BJ (cell line): ENCODE measurements around the gene CHCHD6. TPM values are rescaled to one million over a fixed set of nuclear protein-coding genes. Genes with fewer than 3 reads are reported as not detected.

Source experiments
- CTCF ChIA-PET: fragments of 350-600 bp; formaldehyde crosslinking; extraction: SDS; loops from one replicate; lab custom pipeline; 2021; ENCODE audit warnings: antibody characterized with exemption, inconsistent platforms; lab: Yijun Ruan, JAX
- POLR2A ChIA-PET: fragments of 300-600 bp; sonication (Branson Sonifier 250); formaldehyde crosslinking; extraction: SDS; loops from one replicate; lab custom pipeline; 2021; ENCODE audit warnings: antibody characterized with exemption; lab: Charles Lee
- DNase-seq: peaks from one replicate; pipeline ENCODE4 v3.0.0-alpha.2; 2011; ENCODE audit warnings: low read depth
- H3K27me3 ChIP-seq: 2 replicates; pipeline ENCODE4 v1.6.0; 2011; ENCODE audit warnings: low read length; ENCODE audit not compliant: control insufficient read depth, insufficient read depth
- H3K36me3 ChIP-seq: 2 replicates; pipeline ENCODE4 v1.5.1; 2011; ENCODE audit warnings: low read length; ENCODE audit not compliant: control insufficient read depth, insufficient read depth
- H3K4me3 ChIP-seq: 2 replicates; pipeline ENCODE4 v1.5.1; 2011; ENCODE audit warnings: low read depth, mild to moderate bottlenecking, control low read depth, low read length
- polyA plus RNA-seq: library from polyadenylated mRNA; depleted of rRNA; stranded (reverse); fragments of >200 nt; gene quantifications from 2 replicates; pipeline ENCODE4 v1.2.3, GENCODE V29; 2011
- TF ChIP-seq, protein P1 (sequence below): IDR thresholded peaks from 2 replicates; pipeline ENCODE4 v1.5.1; 2011; ENCODE audit warnings: low read depth, mild to moderate bottlenecking, control low read depth, inconsistent platforms, low read length, moderate library complexity; ENCODE audit not compliant: insufficient read depth

CHCHD6 gene
- polyA plus RNA-seq, 1 experiment: 23.7 TPM

DNA sequence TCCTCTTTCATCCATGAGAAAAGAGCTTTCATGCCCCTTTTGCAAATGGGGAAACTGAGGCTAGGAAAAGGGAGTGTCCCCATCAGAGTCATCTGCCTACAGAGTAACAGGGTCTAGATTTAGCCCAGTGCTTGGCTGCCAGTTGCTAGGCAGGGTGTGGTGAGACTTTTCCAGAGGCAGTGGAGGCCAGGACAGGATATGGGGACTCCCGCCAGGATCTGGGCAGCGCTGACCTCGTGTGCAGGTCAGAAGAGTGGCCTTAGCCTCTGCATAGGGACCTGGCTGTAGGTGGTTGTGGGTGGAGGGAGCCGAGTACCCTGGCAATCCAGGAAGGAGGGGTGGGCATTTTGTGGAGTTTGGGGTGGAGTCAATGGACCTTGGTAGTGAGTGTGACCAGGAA, 283.1 kb downstream of the CHCHD6 start:
- no peak for DNase-seq
- ChIA-PET CTCF (interaction anchor here (1.2 to 1.4 kb wide), 2 partner anchors 9 to 253 kb away, joined by 3 to 4 read pairs; no protein-coding TSS in a partner anchor), POLR2A (no interaction called here)
- no peaks in the 10 kb centered on the region for H3K27me3 ChIP-seq
- TF ChIP-seq, protein P1, sequence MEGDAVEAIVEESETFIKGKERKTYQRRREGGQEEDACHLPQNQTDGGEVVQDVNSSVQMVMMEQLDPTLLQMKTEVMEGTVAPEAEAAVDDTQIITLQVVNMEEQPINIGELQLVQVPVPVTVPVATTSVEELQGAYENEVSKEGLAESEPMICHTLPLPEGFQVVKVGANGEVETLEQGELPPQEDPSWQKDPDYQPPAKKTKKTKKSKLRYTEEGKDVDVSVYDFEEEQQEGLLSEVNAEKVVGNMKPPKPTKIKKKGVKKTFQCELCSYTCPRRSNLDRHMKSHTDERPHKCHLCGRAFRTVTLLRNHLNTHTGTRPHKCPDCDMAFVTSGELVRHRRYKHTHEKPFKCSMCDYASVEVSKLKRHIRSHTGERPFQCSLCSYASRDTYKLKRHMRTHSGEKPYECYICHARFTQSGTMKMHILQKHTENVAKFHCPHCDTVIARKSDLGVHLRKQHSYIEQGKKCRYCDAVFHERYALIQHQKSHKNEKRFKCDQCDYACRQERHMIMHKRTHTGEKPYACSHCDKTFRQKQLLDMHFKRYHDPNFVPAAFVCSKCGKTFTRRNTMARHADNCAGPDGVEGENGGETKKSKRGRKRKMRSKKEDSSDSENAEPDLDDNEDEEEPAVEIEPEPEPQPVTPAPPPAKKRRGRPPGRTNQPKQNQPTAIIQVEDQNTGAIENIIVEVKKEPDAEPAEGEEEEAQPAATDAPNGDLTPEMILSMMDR: no peak
- H3K4me3 ChIP-seq: no peak overlapping the region
- peaks cover 28% of the 10 kb centered on the region for H3K36me3 ChIP-seq

DNA sequence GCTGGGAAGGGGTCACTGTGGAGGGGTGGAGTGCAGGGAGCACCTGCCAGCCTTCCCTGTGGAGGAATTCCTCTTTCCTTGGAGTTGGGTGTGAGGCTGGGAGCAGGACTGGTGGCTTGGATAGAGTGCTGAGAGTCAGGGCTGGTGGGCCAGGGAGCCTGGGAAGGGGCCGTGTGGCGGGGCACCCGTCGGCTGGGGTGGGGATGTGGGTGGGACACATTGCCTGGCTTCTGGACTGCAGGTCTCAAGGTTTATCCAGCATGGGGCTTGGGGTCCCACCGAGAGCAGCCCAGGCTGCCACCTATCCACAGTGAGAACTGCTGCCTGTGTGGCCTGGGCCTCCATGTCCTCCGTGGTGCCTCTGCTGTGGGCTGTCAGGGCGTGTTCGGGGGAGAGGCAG, 283.6 kb downstream of the CHCHD6 start:
- TF ChIP-seq, protein P1: no peak
- CTCF ChIA-PET: no interaction called here
- H3K36me3 ChIP-seq: peaks cover 28% of the 10 kb centered on the region
- no peak overlapping the region for H3K4me3 ChIP-seq
- no peaks in the 10 kb centered on the region for H3K27me3 ChIP-seq
- POLR2A ChIA-PET: no interaction called here
- no peak for DNase-seq

DNA sequence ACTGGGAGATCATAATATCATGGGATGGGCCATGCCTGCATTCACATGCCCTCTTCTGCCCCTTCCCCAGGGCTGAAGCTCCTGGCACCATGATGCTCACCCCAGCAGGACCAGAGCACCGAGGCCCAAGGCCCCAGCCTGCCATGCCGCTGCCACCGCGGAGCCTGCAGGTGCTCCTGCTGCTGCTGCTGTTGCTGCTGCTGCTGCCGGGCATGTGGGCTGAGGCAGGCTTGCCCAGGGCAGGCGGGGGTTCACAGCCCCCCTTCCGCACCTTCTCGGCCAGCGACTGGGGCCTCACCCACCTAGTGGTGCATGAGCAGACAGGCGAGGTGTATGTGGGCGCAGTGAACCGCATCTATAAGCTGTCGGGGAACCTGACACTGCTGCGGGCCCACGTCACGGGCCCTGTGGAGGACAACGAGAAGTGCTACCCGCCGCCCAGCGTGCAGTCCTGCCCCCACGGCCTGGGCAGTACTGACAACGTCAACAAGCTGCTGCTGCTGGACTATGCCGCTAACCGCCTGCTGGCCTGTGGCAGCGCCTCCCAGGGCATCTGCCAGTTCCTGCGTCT, 284.5 kb downstream of the CHCHD6 start:
- TF ChIP-seq, protein P1: no peak
- Histone ChIP-seq H3K4me3 (no peak overlapping the region), H3K27me3 (no peaks in the 10 kb centered on the region), H3K36me3 (peaks cover 28% of the 10 kb centered on the region)
- ChIA-PET CTCF (interaction anchor here (0.7 to 1.1 kb wide), 2 partner anchors 13 to 237 kb away, joined by 3 read pairs; no protein-coding TSS in a partner anchor), POLR2A (no interaction called here)
- no peak for DNase-seq

DNA sequence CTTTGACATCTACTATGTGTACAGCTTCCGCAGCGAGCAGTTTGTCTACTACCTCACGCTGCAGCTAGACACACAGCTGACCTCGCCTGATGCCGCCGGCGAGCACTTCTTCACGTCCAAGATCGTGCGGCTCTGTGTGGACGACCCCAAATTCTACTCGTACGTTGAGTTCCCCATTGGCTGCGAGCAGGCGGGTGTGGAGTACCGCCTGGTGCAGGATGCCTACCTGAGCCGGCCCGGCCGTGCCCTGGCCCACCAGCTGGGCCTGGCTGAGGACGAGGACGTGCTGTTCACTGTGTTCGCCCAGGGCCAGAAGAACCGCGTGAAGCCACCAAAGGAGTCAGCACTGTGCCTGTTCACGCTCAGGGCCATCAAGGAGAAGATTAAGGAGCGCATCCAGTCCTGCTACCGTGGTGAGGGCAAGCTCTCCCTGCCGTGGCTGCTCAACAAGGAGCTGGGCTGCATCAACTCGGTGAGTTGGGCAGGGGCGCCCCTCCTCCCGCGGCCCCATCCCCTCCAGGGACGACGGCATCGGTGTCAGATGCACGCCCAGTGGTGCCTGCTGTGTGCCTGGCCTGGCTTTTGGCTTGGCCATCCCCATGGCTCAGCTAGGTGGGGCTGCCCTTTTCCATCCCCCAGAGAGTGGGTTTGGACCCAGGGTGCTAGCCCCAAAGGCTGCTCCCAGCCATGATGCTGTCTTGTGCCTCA, 285.4 kb downstream of the CHCHD6 start:
- Histone ChIP-seq H3K27me3 (no peaks in the 10 kb centered on the region), H3K4me3 (no peak overlapping the region), H3K36me3 (peaks cover 35% of the 10 kb centered on the region)
- CTCF ChIA-PET: interaction anchor here (1.1 kb wide), 1 partner anchor 238 kb away, joined by 3 read pairs; no protein-coding TSS in a partner anchor
- TF ChIP-seq, protein P1: no peak
- no peak for DNase-seq
- POLR2A ChIA-PET: no interaction called here

DNA sequence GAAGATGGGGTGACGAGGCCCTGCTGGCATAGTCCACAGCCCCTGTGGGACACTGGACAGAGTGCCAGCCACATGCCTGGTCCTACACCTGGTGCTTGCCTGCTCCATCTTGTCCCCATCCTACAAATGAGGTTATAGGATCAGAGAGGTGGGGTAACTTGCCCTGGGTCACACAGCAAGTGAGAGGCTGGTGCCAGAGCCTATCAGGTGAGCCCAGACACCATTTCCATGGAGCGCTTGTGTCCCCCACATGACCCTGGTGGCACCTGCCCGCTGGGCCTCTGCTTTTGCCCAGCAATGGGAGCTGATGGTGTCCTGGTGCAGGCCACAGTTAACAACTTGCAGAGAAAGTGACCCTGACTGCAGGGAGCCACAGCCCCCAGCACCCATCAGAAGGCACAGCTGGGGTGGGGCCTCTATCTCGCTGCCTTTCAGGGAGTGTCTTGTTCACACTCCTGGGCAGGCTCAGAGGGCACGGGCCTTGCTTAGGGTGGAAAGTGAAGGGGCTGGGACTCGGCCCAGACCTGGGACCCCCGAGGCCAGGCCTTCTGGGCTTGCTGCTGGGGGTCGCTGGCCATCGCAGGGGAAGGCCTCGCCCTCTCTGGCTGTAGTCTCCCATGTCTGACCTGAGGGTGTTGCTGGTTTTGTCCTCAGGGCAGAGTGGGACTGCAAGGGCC, 286.1 kb downstream of the CHCHD6 start:
- H3K36me3 ChIP-seq: peaks cover 35% of the 10 kb centered on the region
- DNase-seq: no peak
- TF ChIP-seq, protein P1: no peak
- no peak overlapping the region for H3K4me3 ChIP-seq
- POLR2A ChIA-PET: no interaction called here
- CTCF ChIA-PET: no interaction called here
- H3K27me3 ChIP-seq: no peaks in the 10 kb centered on the region
